GDM1 (cell line): ENCODE measurements around the gene KDM4C.
"Not testable (repeated sequence)": the region's sequence is repeated elsewhere in the genome, so short reads cannot be mapped to it uniquely, and the experiment has no call there.

ENCODE experiments used
- DNase-seq: peaks from one replicate; lab custom pipeline; 2025; lab: John Stamatoyannopoulos, UW

The KDM4C gene

DNA sequence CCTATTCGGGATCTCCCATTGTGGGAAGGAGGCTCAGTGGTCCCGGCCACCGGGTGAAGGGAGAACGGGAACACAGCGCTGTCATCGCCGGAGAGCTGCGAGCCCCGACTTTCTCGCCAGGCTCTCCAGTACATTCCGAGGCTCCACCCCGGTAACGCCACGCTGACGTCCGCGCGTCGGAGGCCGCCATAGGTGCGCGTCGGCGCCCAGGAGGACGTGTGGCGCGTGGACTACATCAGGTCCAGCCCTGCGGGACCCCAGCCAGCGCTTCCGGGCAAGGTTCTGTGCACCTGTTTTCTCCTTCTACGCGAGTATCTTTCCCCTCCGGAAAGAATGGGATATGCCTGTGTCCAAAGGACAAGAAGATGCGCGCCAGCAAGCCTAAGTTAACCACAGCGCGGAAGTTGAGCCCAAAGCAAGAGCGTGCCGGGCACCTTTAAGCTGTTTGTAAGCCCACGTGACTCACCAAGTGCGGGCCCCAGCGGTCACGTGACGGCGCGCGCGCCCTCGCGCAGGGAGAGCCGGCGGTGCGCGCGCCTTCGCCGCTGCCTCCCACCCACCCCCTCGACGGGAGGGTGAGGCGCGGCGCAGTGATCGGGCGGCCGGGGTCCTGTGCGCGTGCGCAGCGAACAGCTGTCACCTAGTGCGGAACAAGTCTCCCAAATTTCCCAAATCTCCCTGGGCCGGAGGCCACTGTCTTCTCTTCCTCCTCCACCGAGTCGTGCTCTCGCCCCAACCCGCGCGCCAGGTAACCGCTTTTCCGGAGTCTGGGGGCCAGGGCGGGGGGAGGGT lies at the start of gene KDM4C:
TSS of gene KDM4C (plus strand) at position 518 of the 792 bp plus-strand sequence. CDS start 35,016 bp downstream, outside the sequence.
- peak; percentile 95 for DNase-seq

DNA sequence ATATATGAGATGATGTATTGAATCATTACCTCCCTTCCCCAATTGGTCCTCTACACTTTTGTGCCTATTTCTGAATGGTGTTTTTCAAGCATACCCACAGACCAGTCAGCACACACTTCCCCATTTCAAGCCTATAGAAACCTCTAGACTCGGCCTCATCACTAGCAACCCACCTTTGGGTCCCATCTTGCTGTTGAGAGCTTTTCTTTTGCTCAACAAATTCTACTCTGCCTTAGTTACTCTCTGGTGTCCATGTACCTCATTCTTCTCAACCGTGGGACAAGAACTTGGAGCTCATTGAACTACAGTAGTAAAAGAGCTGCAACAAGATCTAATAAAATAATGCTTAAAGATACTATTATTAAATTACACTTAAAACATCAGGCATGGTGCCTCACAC lies 49.0 kb upstream of the KDM4C start:
- no peak for DNase-seq

- no peak for DNase-seq
Measured at GRCh38 chr9:6711403-6711802, 46.4 kb upstream of the KDM4C start.

- no peak for DNase-seq
Measured at GRCh38 chr9:6712041-6712440, 45.7 kb upstream of the KDM4C start.

DNA sequence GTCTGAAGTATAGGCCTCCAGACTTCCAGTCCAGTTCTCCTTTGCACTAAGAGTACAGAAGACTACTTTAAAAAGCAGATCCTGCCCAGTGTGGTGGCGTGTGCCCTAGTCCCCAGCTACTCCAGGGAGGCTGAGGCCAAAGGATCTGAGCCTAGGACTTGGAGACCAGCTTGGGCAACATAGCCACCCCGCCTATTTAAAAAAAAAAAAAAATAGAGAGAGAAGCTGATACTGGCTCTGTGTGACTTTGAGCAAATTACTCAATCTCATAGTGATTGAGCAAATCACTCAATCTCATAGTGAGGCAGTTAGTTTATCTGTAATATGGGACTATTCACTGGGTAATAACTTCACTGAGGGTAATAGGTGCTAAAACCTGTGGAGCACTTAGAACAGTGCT lies 43.6 kb upstream of the KDM4C start:
- DNase-seq, result no peak

- not testable (repeated sequence) for DNase-seq
Measured at GRCh38 chr9:6715153-6715754, 42.5 kb upstream of the KDM4C start.

- no peak for DNase-seq
Measured at GRCh38 chr9:6715755-6716643, 41.8 kb upstream of the KDM4C start.

- no peak for DNase-seq
Measured at GRCh38 chr9:6716766-6717165, 41.0 kb upstream of the KDM4C start.

DNA sequence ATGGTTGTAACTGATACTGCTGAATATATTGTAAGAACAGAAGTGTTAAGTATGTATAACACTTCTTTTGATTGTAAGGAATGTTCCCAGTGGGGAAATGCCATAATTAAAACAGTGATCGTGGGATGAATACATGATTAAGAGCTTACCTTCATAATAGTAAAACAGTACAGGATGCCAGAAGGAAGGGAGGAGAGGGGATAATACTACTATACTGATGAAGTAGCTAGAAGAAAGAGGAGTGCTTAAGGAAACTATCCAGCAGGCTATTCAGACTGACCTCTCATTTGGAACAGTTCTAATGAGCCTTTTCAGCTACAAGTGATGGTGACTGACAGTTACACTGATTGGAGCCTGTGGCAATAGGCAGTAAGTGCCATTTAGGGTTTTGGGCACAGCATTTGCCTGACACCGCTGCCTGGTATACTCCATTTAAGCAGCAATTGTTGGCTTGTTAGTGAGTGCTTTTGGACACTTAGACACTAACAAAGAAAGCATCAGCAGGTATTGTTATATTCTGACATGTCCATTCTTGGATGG lies 33.8 kb upstream of the KDM4C start:
- DNase-seq, result no peak

DNA sequence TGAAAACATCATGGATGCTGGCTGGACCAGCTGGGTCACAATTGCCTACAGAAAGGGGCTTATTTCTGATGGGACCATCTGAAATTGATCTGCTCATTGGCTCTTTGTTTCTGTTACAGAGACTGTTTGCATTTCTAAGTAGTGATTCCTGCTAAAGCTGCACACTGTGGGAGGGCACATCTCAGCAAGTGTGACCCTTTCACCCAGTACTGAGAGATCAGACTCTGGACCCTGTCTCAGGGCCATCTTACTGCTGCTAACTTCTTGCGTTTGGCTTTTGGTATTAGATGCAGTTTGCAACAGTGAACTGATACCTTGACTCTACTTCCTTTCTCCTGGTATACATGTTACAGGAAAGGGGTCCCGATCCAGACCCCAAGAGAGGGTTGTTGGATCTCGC lies 24.5 kb upstream of the KDM4C start:
- DNase-seq, result no peak

- no peak for DNase-seq
Measured at GRCh38 chr9:6733831-6734230, 23.9 kb upstream of the KDM4C start.

DNA sequence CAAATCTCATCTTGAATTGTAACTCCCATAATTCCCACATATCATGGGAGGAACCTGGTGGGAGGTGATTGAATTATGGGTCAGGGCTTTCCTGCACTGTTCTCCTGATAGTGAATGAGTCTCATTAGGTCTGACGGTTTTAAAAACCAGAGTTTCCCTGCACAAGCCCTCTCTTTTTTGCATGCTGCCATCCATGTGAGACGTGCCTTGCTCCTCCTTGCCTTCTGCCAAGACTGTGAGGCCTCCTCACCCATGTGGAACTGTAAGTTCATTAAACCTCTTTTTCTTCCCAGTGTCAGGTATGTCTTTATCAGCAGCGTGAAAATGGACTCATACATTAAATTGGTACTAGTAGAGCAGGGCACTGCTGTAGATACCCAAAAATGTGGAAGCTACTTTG lies 22.4 kb upstream of the KDM4C start:
- no peak for DNase-seq

DNA sequence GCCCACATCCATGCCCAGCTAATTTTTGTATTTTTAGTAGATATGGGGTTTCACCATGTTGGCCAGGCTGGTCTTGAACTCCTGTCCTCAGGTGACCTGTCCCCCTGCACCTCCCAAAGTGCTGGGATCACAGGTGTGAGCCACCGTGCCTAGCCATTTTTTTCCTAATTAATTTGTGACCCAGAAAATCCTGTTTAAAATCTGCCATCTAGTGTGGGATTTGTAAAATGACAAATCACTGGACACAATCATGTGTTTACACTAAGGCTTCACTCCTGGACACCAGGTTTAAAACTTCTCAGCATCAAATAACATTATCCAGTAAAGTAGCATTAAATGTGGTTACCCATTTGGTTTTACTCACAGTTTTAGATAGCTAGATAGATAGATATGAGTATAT lies 18.6 kb upstream of the KDM4C start:
- DNase-seq, result no peak

DNA sequence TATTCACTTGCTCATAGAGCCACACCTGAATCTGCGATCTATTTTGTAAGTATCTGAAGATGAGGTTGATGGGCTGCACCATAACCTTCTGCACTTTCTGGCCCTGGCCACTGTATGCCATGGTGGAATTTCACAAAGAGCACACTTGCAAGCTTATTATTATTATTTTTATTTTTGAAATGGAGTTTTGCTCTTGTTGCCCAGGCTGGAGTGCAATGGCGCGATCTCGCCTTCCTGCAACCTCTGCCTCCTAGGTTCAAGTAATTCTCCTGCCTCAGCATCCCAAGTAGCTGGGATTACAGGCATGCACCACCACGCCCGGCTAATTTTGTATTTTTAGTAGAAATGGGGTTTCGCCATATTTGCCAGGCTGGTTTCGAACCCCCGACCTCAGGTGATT lies 8.9 kb upstream of the KDM4C start:
- not testable (repeated sequence) for DNase-seq

GRCh38 chr9:6754861-6755260 lies 2.9 kb upstream of the KDM4C start:
- DNase-seq, result not testable (repeated sequence)

DNA sequence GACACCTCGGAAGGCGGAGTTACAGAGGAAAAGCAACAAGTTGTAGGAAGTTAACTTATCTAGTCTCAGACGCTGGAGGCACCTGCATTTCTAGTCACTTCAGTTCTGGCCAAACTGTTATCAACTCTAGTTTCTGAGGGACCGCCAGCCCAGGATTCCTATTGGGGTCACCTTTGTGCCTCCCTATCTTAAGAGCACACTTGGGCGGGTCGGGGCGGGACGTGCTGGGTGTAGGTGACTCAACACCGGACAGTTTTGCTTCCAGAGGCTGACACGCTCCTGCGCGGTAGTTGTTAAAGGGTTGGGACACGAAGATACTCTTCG lies 679 bp upstream of the KDM4C start:
- DNase-seq, result peak; percentile 70

- DNase-seq, result no peak
Measured at GRCh38 chr9:6758248-6758497, 400 bp downstream of the KDM4C start.

DNA sequence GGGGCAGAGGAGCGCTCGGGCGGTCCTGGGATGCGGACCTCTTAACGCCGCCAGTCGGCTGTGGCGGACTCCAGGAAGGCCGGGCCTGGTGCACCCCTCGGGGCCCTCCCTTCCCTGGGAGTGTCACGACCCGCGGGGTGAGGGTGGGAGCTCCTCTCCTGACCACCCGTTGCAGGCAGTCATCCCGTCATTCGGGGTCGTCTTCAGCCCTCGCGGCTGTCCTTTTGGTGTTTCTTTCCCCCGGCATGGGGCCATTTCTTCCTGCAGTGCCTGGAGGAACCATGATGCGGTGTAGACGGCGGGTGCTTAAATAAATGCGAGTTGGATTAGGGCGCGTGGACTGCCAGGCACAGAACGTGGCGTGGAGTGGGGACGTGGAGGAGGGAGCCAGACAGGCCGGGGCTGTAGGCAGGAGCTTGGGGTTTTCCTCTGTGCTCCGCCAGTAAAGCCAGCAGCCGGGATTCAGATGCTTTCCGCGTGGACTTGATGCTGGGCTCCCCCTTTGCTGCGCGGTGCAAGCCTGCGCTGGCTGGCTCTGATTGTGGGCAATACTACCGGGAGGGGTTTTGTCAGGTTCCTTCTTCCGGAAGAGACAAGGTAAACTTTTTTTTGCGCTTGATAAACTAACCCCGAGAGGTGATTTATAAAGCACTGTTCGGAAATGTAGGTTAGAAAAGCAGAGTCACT lies 868 bp downstream of the KDM4C start:
- peak; percentile 32 for DNase-seq

DNA sequence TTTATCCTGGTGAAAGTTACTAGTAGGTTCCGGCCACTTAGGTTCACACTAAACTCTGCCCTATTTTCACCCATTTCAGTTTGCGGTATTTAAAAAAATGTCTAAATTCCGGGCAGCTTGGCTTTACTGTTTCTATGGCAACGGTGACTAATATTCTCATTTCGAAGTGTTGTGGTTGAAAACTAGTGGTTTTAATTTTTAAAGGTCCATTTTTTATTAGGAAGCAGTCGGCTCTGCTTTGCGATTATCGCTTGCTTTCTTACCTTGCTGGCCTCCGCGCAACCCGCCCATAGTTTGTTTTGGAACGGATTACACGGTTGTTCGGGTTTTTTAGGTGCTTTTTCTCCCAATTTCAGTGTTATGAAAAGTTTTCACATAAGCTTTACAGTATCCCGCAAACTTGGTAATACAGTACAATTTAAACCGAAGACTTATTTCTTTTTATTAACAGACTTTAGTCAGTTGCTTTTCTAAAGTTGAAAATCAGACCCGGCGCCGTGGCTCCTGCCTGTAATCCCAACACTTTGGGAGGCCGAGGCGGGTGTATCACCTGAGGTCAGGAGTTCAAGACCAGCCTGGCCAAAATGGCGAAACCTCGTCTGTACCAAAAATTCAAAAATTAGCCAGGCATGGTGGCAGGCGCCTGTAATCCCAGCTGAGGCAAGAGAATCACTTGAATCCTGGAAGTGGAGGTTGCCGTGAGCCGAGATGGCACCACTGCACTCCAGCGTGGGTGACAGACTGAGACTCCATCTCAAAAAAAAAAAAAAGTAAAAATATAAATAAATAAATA lies 1.6 kb downstream of the KDM4C start:
- no peak for DNase-seq

DNA sequence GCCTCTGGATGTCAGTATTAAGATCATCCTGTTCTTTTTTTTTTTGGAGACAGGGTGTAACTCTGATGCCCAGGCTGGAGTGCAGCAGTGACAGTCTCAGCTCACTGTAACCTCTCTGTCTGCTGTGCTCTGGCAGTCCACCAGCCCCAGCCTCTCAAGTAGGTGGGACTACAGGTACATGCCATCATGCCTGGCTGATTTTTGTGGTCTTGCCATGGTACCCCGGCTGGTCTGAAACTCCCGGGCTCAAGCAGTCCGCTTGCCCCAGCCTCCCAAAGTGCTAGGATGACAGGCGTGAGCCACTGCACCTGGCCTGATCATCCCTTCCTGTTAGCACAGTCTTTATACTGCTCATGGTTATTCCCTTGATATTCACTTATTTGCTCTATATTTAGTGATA lies 3.5 kb downstream of the KDM4C start:
- DNase-seq, result no peak

GRCh38 chr9:6763244-6763643 lies 5.5 kb downstream of the KDM4C start:
- no peak for DNase-seq

- DNase-seq, result no peak
Measured at GRCh38 chr9:6764011-6764410, 6.2 kb downstream of the KDM4C start.
